Subcutaneous adipose tissue (tissue), 4 donors: ENCODE data around the gene COPS3. TPM values are rescaled to one million over a fixed set of nuclear protein-coding genes. Genes with fewer than 3 reads are reported as not detected.

Source experiments
- CTCF ChIP-seq: fragments of 450-650 bp; IDR thresholded peaks from one replicate; pipeline ENCODE4 v1.5.1; 2016; ENCODE audit warnings: low read depth, mild to moderate bottlenecking, control low read depth, antibody characterized with exemption, moderate library complexity
- total RNA-seq, 4 donors: library from RNA; depleted of rRNA; stranded (reverse); fragments of >200 nt; gene quantifications; one replicate each; pipeline ENCODE4 v1.1.0, GENCODE V29; 2016

COPS3 gene
- total RNA-seq, 4 donors from 2014 or later: 43.6 to 63.8 (median 51.7) TPM

- no peak for TF ChIP-seq CTCF
These were observed 60.5 kb downstream of the COPS3 start for GRCh38 chr17:17220529-17220928.

GRCh38 chr17:17217995-17218394 lies 63.1 kb downstream of the COPS3 start:
- no peak for TF ChIP-seq CTCF

- TF ChIP-seq CTCF: no peak
These were observed 64.3 kb downstream of the COPS3 start for GRCh38 chr17:17216776-17217175.

GRCh38 chr17:17216236-17216635 lies 64.8 kb downstream of the COPS3 start:
- no peak for TF ChIP-seq CTCF

GRCh38 chr17:17215575-17215974 lies 65.5 kb downstream of the COPS3 start:
- TF ChIP-seq CTCF: no peak

GRCh38 chr17:17214646-17215436 lies 66.2 kb downstream of the COPS3 start:
- no peak for TF ChIP-seq CTCF

- no peak for TF ChIP-seq CTCF
These were observed 67.3 kb downstream of the COPS3 start for GRCh38 chr17:17213775-17214174.
